Transverse colon (tissue), 4 donors: Measurements from ENCODE around the gene FGD4.

Experiments used
- EP300 ChIP-seq: sonication (generic); formaldehyde crosslinking; IDR thresholded peaks from one replicate; pipeline ENCODE4 v1.6.1; 2017; ENCODE audit warnings: antibody characterized with exemption, low read depth
- POLR2AphosphoS5 ChIP-seq, 3 donors: sonication (generic); formaldehyde crosslinking; IDR thresholded peaks; one replicate each; pipeline ENCODE4 v1.6.1; 2016; ENCODE audit warnings: antibody characterized with exemption in 3 of 3
- TF ChIP-seq, protein P1 (sequence below), 5 experiments: fragments of 200-600 bp in 3 of 5; fragments of 450-650 bp in 2 of 5; sonication (generic) in 3 of 5; IDR thresholded peaks; 1 replicate in 2 of 5; 2 replicates in 3 of 5; pipeline ENCODE4 v1.5.1; 2016 to 2017; ENCODE audit warnings: antibody characterized with exemption in 5 of 5, inconsistent platforms in 3 of 5, mild to moderate bottlenecking in 2 of 5, moderate library complexity in 1 of 5

GRCh38 chr12:32641287-32641901 lies 242.0 kb downstream of the FGD4 start:
- TF ChIP-seq, protein P1, sequence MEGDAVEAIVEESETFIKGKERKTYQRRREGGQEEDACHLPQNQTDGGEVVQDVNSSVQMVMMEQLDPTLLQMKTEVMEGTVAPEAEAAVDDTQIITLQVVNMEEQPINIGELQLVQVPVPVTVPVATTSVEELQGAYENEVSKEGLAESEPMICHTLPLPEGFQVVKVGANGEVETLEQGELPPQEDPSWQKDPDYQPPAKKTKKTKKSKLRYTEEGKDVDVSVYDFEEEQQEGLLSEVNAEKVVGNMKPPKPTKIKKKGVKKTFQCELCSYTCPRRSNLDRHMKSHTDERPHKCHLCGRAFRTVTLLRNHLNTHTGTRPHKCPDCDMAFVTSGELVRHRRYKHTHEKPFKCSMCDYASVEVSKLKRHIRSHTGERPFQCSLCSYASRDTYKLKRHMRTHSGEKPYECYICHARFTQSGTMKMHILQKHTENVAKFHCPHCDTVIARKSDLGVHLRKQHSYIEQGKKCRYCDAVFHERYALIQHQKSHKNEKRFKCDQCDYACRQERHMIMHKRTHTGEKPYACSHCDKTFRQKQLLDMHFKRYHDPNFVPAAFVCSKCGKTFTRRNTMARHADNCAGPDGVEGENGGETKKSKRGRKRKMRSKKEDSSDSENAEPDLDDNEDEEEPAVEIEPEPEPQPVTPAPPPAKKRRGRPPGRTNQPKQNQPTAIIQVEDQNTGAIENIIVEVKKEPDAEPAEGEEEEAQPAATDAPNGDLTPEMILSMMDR (IDR thresholded peaks at IDR 0.05), result no peak
- TF ChIP-seq EP300 (no peak), POLR2AphosphoS5 (IDR thresholded peaks at IDR 0.05) (no peak)
